Measurements from ENCODE around the gene AVPR1A. TPM values are rescaled to one million over a fixed set of nuclear protein-coding genes. Genes with fewer than 3 reads are reported as not detected.

Gene AVPR1A
- total and polyA plus RNA-seq, 10 of the 15 experiments (the other 5 are each of a cell fraction or from before 2014, with no cell fraction given), result 0.04 to 0.10 TPM; not detected in 8

- ChIA-PET POLR2A (no interaction called here), CTCF (no interaction called here), SMC1A (ENCODE audit: uncharacterized antibody, unreplicated experiment) (no interaction called here), RAD21 (ENCODE audit: unreplicated experiment) (no interaction called here)
- H3K79me2 ChIP-seq (ENCODE audit: control insufficient read depth, insufficient read depth, low read length), result no peaks in the 10 kb centered on the region
- no peak overlapping the region for H2AFZ ChIP-seq (ENCODE audit: control insufficient read depth, low read depth, low read length)
- in situ Hi-C loops (cut with MboI), result no loop called here
- WGBS (ENCODE audit: insufficient coverage, insufficient replicate concordance, low lambda C conversion rate, missing lambda C conversion rate), result 5% methylated on average over 2 of the region's 2 CpGs
- no peak overlapping the region for H3K4me2 ChIP-seq (ENCODE audit: control insufficient read depth, insufficient read depth)
- no peaks in the 10 kb centered on the region for H3K27me3 ChIP-seq (replicated peaks in 1 of 2; ENCODE audit: control insufficient read depth in 2 of 2, insufficient read depth in 2 of 2, low read length in 1 of 2)
- H3K9me3 ChIP-seq (replicated peaks; ENCODE audit: control insufficient read depth, insufficient read depth, low read length), result no peaks in the 10 kb centered on the region
- BruUV-seq (replicated peaks), result no TSS peak
- no peak for ATAC-seq
- no peaks in the 10 kb centered on the region for H3K36me3 ChIP-seq (ENCODE audit: control insufficient read depth in 2 of 2, insufficient read depth in 2 of 2, low read length in 1 of 2)
- no peak for DNase-seq (ENCODE audit: low read depth, low spot score)
- no peaks in the 10 kb centered on the region for H3K4me1 ChIP-seq (ENCODE audit: control insufficient read depth, insufficient read depth, low read length)
- no peak overlapping the region for H3K4me3 ChIP-seq
- TF ChIP-seq IRF4 (IDR thresholded peaks at IDR 0.05; ENCODE audit: low read depth, low read length) (no peak), CREB1 (IDR thresholded peaks at IDR 0.05; ENCODE audit: low read depth) (no peak), RUNX3 (IDR thresholded peaks at IDR 0.05; ENCODE audit: low read length) (no peak)
- intact Hi-C loops (cut with micrococcal nuclease; ENCODE audit: unreplicated experiment), result no loop called here
- no peak overlapping the region for H3K9ac ChIP-seq (ENCODE audit: control insufficient read depth, insufficient read depth, low read length)
- H4K20me1 ChIP-seq (ENCODE audit: control insufficient read depth, insufficient read depth), result no peaks in the 10 kb centered on the region
- no peak for FAIRE-seq
- H3K27ac ChIP-seq (ENCODE audit: control insufficient read depth, insufficient read depth), result no peak overlapping the region
These were observed 21.1 kb downstream of the AVPR1A start for GRCh38 chr12:63129927-63130326.

GRCh38 chr12:63124778-63125177 lies 26.2 kb downstream of the AVPR1A start:
- Histone ChIP-seq H3K9ac (ENCODE audit: control insufficient read depth, insufficient read depth, low read length) (no peak overlapping the region), H3K27ac (ENCODE audit: control insufficient read depth, insufficient read depth) (no peak overlapping the region), H3K4me1 (ENCODE audit: control insufficient read depth, insufficient read depth, low read length) (no peaks in the 10 kb centered on the region), H2AFZ (ENCODE audit: control insufficient read depth, low read depth, low read length) (no peak overlapping the region), H3K4me3 (no peak overlapping the region), H3K9me3 (replicated peaks; ENCODE audit: control insufficient read depth, insufficient read depth, low read length) (no peaks in the 10 kb centered on the region), H4K20me1 (ENCODE audit: control insufficient read depth, insufficient read depth) (no peaks in the 10 kb centered on the region), H3K36me3 (ENCODE audit: control insufficient read depth in 2 of 2, insufficient read depth in 2 of 2, low read length in 1 of 2) (no peaks in the 10 kb centered on the region), H3K79me2 (ENCODE audit: control insufficient read depth, insufficient read depth, low read length) (no peaks in the 10 kb centered on the region), H3K27me3 (replicated peaks in 1 of 2; ENCODE audit: control insufficient read depth in 2 of 2, insufficient read depth in 2 of 2, low read length in 1 of 2) (no peaks in the 10 kb centered on the region), H3K4me2 (ENCODE audit: control insufficient read depth, insufficient read depth) (no peak overlapping the region)
- BruUV-seq (replicated peaks), result no TSS peak
- SMC1A ChIA-PET (ENCODE audit: uncharacterized antibody, unreplicated experiment), result no interaction called here
- CTCF ChIA-PET, result interaction anchor here (0.6 to 0.9 kb wide), 2 partner anchors 12 to 149 kb away, joined by 3 read pairs; no protein-coding TSS in a partner anchor
- intact Hi-C loops (cut with micrococcal nuclease; ENCODE audit: unreplicated experiment), result no loop called here
- no peak for ATAC-seq
- DNase-seq (ENCODE audit: low read depth, low spot score), result no peak
- no peak for FAIRE-seq
- RAD21 ChIA-PET (ENCODE audit: unreplicated experiment), result no interaction called here
- POLR2A ChIA-PET, result no interaction called here
- in situ Hi-C loops (cut with MboI), result loop anchor here (25.0 kb wide), 1 partner anchor 1138 kb away; no protein-coding TSS in a partner anchor
- no peak for TF ChIP-seq NKRF (conservative IDR thresholded peaks at IDR 0.05)
- TF ChIP-seq CEBPZ (IDR thresholded peaks at IDR 0.05; ENCODE audit: low read depth, low read length), result no peak
- TF ChIP-seq CREM (IDR thresholded peaks at IDR 0.05; ENCODE audit: low read depth), result no peak
- TF ChIP-seq ZNF592 (IDR thresholded peaks at IDR 0.05), result no peak
- no peak for TF ChIP-seq RAD21 (IDR thresholded peaks at IDR 0.05; ENCODE audit: insufficient read depth, low read depth, low read length)
- no peak for TF ChIP-seq LARP7 (IDR thresholded peaks at IDR 0.05)
